Mucosa of descending colon (tissue), 3 donors: ENCODE data around the gene IGFBP4. TPM values are rescaled to one million over a fixed set of nuclear protein-coding genes. Genes with fewer than 3 reads are reported as not detected.
"Not testable (repeated sequence)": the region's sequence is repeated elsewhere in the genome, so short reads cannot be mapped to it uniquely, and the experiment has no call there.

ENCODE experiments used
- ATAC-seq: fragments of 200-7000 bp; cut with Tn5 transposase; one replicate; pipeline ENCODE4 v1.9.1; 2020; ENCODE audit warnings: mild to moderate bottlenecking, moderate library complexity
- DNase-seq, 3 donors: peaks; one replicate each; pipeline ENCODE4 v3.0.0-alpha.2; 2020
- H3K36me3 ChIP-seq: fragments of 200-600 bp; one replicate; pipeline ENCODE4 v1.8.0; 2021; ENCODE audit warnings: low read depth, mild to moderate bottlenecking
- H3K4me1 ChIP-seq: fragments of 200-600 bp; one replicate; pipeline ENCODE4 v1.8.0; 2021; ENCODE audit warnings: low read depth, mild to moderate bottlenecking
- H3K4me3 ChIP-seq: fragments of 200-600 bp; one replicate; pipeline ENCODE4 v1.8.0; 2021; ENCODE audit warnings: mild to moderate bottlenecking
- H3K9me3 ChIP-seq: fragments of 200-600 bp; one replicate; pipeline ENCODE4 v1.8.0; 2021; ENCODE audit warnings: mild to moderate bottlenecking
- intact Hi-C, 2 donors: fragments of 100-400 bp; cut with DNase I in 1 of 2; cut with micrococcal nuclease in 1 of 2; formaldehyde crosslinking; loops; one replicate each; pipeline versions ENCODE4 v1.11.0 to v1.11.1; 2022; cut with DNase I, micrococcal nuclease
- long read RNA-seq, 2 donors: library from polyadenylated mRNA; unstranded; transcript quantifications; one replicate each; pipeline ENCODE4 v2.0.0, GENCODE V29; 2019 to 2021
- total RNA-seq, 3 donors: library from RNA; stranded (reverse); fragmentation: NEBNext Ultra II Directional in 2 of 3; extraction: Animal tissue kit (Norgen Biotek cat#: 25700) in 2 of 3; gene quantifications; one replicate each; pipeline versions ENCODE4 v1.2.1 to v1.2.4, GENCODE V29; 2021 to 2023
- TF ChIP-seq, protein P1 (sequence below): fragments of 200-600 bp; IDR thresholded peaks from one replicate; pipeline ENCODE4 v1.8.0; 2022; ENCODE audit warnings: antibody characterized with exemption, mild to moderate bottlenecking
- donor health status: DM: no; HTN: no; CAD: no; lungs with moderate emphysema.
- donor health status: DM: no; HTN: no; CAD: no.
- donor health status: DM: no; HTN: yes; CAD: no.

Gene IGFBP4
- total RNA-seq, result 100 to 1,000 TPM; 215 to 459 (median 244) TPM
- long read RNA-seq, donor 1, transcript IGFBP4-201 (4 exons, 2,200 nt), result major isoform, 1,812 of 1,944 reads
- long read RNA-seq, donor 1, partial matches to known transcripts, result 98 of 1,944 reads
- long read RNA-seq, donor 1, other reads (novel, unspliced or antisense), result 34 of 1,944 reads
- long read RNA-seq, donor 2, transcript IGFBP4-201 (4 exons, 2,200 nt), result major isoform, 78 of 119 reads
- long read RNA-seq, donor 2, partial matches to known transcripts, result 37 of 119 reads
- long read RNA-seq, donor 2, other reads (novel, unspliced or antisense), result 4 of 119 reads

DNA sequence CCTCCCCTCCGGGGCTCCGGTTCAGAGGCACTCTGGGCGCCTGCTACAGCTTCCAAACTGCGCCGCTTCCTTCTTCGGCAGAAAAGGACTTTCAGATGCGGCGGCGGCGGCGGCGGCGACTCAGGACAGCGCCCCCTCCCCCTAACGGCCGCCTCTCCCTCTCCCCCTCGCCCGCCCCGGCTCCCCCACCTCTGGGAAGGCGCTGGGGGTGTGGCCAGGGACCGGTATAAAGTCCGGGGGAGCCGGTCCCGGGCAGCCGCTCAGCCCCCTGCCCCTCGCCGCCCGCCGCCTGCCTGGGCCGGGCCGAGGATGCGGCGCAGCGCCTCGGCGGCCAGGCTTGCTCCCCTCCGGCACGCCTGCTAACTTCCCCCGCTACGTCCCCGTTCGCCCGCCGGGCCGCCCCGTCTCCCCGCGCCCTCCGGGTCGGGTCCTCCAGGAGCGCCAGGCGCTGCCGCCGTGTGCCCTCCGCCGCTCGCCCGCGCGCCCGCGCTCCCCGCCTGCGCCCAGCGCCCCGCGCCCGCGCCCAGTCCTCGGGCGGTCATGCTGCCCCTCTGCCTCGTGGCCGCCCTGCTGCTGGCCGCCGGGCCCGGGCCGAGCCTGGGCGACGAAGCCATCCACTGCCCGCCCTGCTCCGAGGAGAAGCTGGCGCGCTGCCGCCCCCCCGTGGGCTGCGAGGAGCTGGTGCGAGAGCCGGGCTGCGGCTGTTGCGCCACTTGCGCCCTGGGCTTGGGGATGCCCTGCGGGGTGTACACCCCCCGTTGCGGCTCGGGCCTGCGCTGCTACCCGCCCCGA is at the start of gene IGFBP4:
Gene IGFBP4, plus strand, starts transcription at position 255 of the 792 bp plus-strand sequence. Its CDS starts 286 bp downstream, at position 541.
- Histone ChIP-seq H3K4me1 (peaks cover 34% of the 10 kb centered on the region), H3K9me3 (no peaks in the 10 kb centered on the region), H3K4me3 (peak within 1 kb of the TSS; percentile 44), H3K36me3 (no peaks in the 10 kb centered on the region)
- intact Hi-C loops, result loop anchor here (5.0 to 10.0 kb wide), 2 partner anchors 89 to 91 kb away; no protein-coding TSS in a partner anchor
- DNase-seq (peak; percentile 88 to 90 (median 89)), ATAC-seq (peak; percentile 66)
- TF ChIP-seq, protein P1, sequence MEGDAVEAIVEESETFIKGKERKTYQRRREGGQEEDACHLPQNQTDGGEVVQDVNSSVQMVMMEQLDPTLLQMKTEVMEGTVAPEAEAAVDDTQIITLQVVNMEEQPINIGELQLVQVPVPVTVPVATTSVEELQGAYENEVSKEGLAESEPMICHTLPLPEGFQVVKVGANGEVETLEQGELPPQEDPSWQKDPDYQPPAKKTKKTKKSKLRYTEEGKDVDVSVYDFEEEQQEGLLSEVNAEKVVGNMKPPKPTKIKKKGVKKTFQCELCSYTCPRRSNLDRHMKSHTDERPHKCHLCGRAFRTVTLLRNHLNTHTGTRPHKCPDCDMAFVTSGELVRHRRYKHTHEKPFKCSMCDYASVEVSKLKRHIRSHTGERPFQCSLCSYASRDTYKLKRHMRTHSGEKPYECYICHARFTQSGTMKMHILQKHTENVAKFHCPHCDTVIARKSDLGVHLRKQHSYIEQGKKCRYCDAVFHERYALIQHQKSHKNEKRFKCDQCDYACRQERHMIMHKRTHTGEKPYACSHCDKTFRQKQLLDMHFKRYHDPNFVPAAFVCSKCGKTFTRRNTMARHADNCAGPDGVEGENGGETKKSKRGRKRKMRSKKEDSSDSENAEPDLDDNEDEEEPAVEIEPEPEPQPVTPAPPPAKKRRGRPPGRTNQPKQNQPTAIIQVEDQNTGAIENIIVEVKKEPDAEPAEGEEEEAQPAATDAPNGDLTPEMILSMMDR, result peak; percentile 46

DNA sequence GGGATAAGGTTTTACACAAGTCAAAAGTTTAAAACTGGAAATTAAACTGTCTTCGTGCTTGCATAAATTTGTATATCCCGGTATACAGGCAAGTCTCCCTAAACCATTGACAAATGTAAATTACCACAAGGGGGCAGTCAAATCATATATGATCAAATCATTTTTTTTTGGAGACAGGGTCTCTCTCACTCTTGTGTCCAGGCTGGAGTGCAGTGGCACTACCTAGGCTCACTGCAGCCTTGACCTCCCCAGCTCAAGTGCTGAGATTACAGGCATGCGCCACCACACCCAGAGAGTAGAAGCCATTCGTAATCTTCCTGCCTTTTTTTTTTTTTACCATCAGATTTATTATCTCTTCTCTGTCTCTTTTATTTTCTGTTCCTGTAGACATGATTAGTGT is 44.1 kb upstream of the IGFBP4 start:
- DNase-seq, result no peak
- H3K4me3 ChIP-seq, result no peak overlapping the region
- H3K36me3 ChIP-seq, result no peaks in the 10 kb centered on the region
- no peaks in the 10 kb centered on the region for H3K4me1 ChIP-seq
- intact Hi-C loops, result no loop called here
- peak; percentile 35 for ATAC-seq
- TF ChIP-seq, protein P1, result no peak
- no peaks in the 10 kb centered on the region for H3K9me3 ChIP-seq

DNA sequence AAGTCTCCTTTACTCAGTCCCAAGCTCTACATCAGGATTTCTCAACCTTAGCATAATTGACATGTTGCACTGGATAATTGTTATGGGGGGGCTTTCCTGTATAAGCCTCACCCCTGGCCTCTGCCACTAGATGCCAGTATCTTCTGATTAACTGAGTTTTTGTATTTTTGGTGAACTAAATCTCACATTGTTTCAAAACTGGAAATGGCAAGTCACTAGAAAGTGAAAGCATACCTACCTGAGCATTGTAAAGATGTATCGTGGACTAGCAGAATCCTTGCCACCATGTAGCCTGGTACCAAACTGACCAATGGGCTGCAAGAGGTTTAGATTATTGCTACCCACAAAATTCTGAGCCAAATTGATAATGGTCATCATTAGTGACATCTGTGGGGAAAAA is 40.6 kb upstream of the IGFBP4 start:
- no peaks in the 10 kb centered on the region for H3K36me3 ChIP-seq
- TF ChIP-seq, protein P1, result no peak
- intact Hi-C loops, result no loop called here
- ATAC-seq, result no peak
- H3K9me3 ChIP-seq, result no peaks in the 10 kb centered on the region
- no peak for DNase-seq
- no peaks in the 10 kb centered on the region for H3K4me1 ChIP-seq
- no peak overlapping the region for H3K4me3 ChIP-seq

DNA sequence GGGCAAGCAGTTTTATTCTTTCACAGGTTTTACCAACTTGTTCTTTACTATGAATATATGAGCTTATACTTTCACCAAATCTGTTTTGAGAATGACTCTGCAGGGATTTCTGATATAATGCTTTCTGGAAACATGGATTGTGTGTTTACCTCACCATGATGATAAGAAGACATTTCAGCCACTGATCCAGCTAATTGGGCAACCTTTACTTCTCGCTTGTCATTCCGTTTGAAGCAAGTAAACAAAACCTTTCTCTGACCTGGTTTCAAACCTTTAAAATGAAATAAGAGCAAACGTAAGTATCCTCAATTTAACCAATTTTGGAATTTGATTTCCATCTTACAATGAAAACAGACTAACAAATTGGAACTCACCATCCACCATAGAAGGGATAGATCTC is 39.2 kb upstream of the IGFBP4 start:
- no peaks in the 10 kb centered on the region for H3K4me1 ChIP-seq
- no peak for DNase-seq
- intact Hi-C loops, result no loop called here
- ATAC-seq, result no peak
- H3K36me3 ChIP-seq, result no peaks in the 10 kb centered on the region
- no peak overlapping the region for H3K4me3 ChIP-seq
- TF ChIP-seq, protein P1, result no peak
- H3K9me3 ChIP-seq, result no peaks in the 10 kb centered on the region

DNA sequence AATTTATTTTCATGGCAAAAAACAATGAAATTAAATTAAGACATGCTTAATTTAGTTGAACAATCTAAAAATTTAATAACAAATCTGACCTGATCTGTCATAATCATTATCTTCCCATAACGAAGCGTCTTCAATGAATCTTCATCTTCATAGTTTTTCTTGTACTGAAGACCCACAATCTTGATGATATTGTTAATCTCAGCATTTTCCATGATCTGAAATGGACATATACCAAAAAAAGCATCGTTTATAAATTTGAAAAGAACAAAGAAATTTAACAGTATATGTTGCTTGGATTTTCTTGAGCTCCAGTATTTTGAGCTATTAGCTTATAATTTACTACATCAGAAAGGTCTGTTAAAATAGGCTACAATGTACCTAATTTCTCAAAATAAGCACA is 35.8 kb upstream of the IGFBP4 start:
- DNase-seq (no peak), ATAC-seq (no peak)
- Histone ChIP-seq H3K36me3 (no peaks in the 10 kb centered on the region), H3K9me3 (no peaks in the 10 kb centered on the region), H3K4me1 (no peaks in the 10 kb centered on the region), H3K4me3 (no peak overlapping the region)
- intact Hi-C loops, result no loop called here
- TF ChIP-seq, protein P1, result no peak

DNA sequence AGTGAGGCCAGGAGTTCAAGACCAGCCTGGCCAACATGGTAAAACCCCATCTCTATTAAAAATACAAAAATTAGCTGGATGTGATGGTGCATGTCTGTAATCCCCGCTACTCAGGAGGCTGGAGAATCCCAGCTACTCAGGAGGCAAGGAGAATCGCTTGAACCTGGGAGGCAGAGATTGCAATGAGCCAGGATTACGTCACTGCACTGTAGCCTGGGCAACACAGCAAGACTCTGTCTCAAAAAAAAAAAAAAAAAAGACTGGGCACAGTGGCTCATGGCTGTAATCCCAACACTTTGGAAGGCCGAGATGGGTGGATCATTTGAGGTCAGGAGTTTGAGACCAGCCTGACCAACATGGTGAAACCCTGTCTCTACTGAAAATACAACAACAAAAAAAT is 33.7 kb upstream of the IGFBP4 start:
- H3K36me3 ChIP-seq, H3K4me3 ChIP-seq, ATAC-seq, H3K4me1 ChIP-seq, DNase-seq, H3K9me3 ChIP-seq, intact Hi-C loops: not testable (repeated sequence)
